Choroid plexus epithelial cell (primary cell): Measurements from ENCODE around the gene SUSD6.

ENCODE experiments used
- DNase-seq: peaks from one replicate; pipeline ENCODE4 v3.0.0-alpha.2; 2010; ENCODE audit warnings: low read depth
- H3K4me3 ChIP-seq: 2 replicates; pipeline ENCODE4 v1.5.1; 2011; ENCODE audit warnings: low read depth, mild to moderate bottlenecking, control low read depth, low read length, moderate library complexity
- TF ChIP-seq, protein P1 (sequence below): conservative IDR thresholded peaks from 2 replicates; pipeline ENCODE4 v1.5.1; 2011; ENCODE audit warnings: low read depth, mild to moderate bottlenecking, control low read depth, inconsistent platforms, low read length, moderate library complexity

Gene SUSD6

DNA sequence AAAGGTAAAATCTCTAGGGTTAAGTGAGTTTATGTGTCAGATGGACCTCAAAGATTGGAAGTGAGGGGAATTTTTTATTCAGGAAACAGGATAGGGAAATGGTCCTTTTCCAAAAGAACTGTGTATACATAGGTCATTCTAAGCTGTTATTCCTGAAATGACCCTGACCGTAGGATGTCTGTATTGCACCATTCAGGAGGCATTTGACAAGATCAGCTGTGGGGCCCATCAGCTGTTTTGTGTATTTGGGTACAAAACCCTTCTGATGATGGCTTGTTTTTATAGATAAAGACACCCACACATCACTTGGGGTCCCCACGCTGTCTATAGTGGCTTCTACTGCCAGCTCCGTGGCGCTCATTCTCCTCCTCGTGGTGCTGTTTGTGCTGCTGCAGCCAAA is 92.9 kb downstream of the SUSD6 start:
- TF ChIP-seq, protein P1, sequence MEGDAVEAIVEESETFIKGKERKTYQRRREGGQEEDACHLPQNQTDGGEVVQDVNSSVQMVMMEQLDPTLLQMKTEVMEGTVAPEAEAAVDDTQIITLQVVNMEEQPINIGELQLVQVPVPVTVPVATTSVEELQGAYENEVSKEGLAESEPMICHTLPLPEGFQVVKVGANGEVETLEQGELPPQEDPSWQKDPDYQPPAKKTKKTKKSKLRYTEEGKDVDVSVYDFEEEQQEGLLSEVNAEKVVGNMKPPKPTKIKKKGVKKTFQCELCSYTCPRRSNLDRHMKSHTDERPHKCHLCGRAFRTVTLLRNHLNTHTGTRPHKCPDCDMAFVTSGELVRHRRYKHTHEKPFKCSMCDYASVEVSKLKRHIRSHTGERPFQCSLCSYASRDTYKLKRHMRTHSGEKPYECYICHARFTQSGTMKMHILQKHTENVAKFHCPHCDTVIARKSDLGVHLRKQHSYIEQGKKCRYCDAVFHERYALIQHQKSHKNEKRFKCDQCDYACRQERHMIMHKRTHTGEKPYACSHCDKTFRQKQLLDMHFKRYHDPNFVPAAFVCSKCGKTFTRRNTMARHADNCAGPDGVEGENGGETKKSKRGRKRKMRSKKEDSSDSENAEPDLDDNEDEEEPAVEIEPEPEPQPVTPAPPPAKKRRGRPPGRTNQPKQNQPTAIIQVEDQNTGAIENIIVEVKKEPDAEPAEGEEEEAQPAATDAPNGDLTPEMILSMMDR: no peak
- DNase-seq: no peak
- H3K4me3 ChIP-seq: no peak overlapping the region

GRCh38 chr14:69705706-69706105 is 94.3 kb downstream of the SUSD6 start:
- H3K4me3 ChIP-seq: no peak overlapping the region
- no peak for DNase-seq
- TF ChIP-seq, protein P1: no peak

DNA sequence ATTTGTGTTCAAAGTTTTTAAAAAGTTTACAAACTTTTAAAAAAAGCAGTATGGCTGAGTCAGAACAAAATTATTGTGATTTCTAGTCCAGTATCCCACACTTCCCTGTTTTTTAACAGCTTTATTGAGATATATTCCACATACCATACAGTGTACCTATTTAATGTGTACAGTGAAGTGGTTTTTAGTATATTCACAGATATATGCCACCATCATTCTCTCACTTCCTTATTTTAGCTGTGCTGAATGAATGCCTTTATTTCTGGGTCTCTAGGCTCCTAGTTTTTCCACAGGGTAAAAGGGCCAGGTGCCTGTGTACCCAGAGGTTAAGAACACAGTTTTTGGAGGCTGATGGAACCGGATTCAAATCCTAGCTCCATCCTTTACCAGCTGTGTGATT is 96.7 kb downstream of the SUSD6 start:
- no peak for DNase-seq
- TF ChIP-seq, protein P1: no peak
- no peak overlapping the region for H3K4me3 ChIP-seq

GRCh38 chr14:69708586-69709560 is 97.5 kb downstream of the SUSD6 start:
- TF ChIP-seq, protein P1: peak; percentile 53
- DNase-seq: peak; percentile 33
- no peak overlapping the region for H3K4me3 ChIP-seq

DNA sequence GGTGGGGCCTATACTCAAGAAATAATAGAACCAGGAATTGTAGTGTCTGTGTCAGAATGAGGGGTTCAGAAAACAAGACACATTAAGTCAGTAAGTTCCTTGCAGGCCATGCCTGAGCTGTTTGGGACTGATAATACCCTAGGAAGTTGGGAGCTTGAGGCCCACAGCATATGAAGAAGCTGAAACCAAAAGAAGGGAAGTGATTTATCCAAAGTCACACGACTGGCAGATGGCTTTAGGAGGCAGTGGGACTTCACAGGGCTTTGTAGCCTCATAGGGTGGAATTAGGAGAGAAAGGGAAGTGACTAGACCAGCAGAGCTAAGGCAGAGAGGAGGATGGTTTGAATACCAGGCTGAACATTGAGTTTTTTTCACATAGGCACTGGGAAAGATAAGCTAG is 99.0 kb downstream of the SUSD6 start:
- no peak for DNase-seq
- no peak overlapping the region for H3K4me3 ChIP-seq
- TF ChIP-seq, protein P1: no peak

DNA sequence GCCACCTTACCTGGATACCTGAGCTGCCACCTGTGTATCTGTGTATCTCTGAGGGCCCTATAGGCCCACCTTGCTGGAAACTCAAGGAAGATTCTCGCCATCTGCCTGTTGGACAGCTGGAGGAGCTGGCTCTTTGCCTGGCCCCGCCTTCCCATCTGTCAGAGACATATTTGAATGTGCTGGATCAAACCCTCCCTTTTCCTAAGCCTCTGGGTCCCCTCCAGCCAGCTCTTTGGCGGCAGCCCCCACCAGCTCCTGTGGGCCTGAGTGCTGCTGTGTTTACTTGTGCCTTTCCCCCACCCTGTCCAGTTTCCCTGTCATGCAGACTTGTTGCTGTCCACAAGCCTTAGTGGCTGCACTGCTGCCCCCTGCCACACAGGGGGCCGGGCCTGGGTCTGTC is 99.7 kb downstream of the SUSD6 start:
- TF ChIP-seq, protein P1: no peak
- DNase-seq: peak; percentile 36
- H3K4me3 ChIP-seq: no peak overlapping the region

GRCh38 chr14:69711477-69711876 is 100.1 kb downstream of the SUSD6 start:
- no peak overlapping the region for H3K4me3 ChIP-seq
- TF ChIP-seq, protein P1: no peak
- no peak for DNase-seq
